GM23248 (cell line): ENCODE measurements around the gene PRAF2. TPM values are rescaled to one million over a fixed set of nuclear protein-coding genes. Genes with fewer than 3 reads are reported as not detected.

ENCODE experiments used
- DNase-seq: peaks from one replicate; pipeline ENCODE4 v3.0.0-alpha.2; 2015
- H2AFZ ChIP-seq: fragments of 200-600 bp; sonication (generic); 2 replicates; pipeline ENCODE4 v1.6.1; 2016; ENCODE audit warnings: antibody characterized with exemption
- H3F3A ChIP-seq: fragments of 200-600 bp; sonication (generic); 2 replicates; pipeline ENCODE4 v1.6.1; 2016; ENCODE audit warnings: mild to moderate bottlenecking, antibody characterized with exemption, mixed run types; ENCODE audit not compliant: insufficient read depth
- H3K27ac ChIP-seq: fragments of 200-600 bp; sonication (generic); 2 replicates; pipeline ENCODE4 v1.5.1; 2016; ENCODE audit warnings: mild to moderate bottlenecking
- H3K27me3 ChIP-seq: fragments of 200-600 bp; sonication (generic); replicated peaks from 2 replicates; pipeline ENCODE4 v1.6.1; 2016; ENCODE audit warnings: mild to moderate bottlenecking; ENCODE audit not compliant: insufficient read depth
- H3K36me3 ChIP-seq: fragments of 200-600 bp; sonication (generic); 2 replicates; pipeline ENCODE4 v1.6.1; 2016; ENCODE audit warnings: low read depth, mild to moderate bottlenecking
- H3K4me1 ChIP-seq: fragments of 200-600 bp; sonication (generic); 2 replicates; pipeline ENCODE4 v1.6.1; 2016; ENCODE audit warnings: mild to moderate bottlenecking; ENCODE audit not compliant: insufficient read depth
- H3K4me2 ChIP-seq: fragments of 200-600 bp; sonication (generic); one replicate; pipeline ENCODE4 v1.6.1; 2016; ENCODE audit warnings: mild to moderate bottlenecking; ENCODE audit not compliant: unreplicated experiment
- H3K4me3 ChIP-seq: fragments of 200-600 bp; sonication (generic); 2 replicates; pipeline ENCODE4 v1.5.1; 2016; ENCODE audit warnings: mild to moderate bottlenecking
- H3K79me2 ChIP-seq: fragments of 200-600 bp; sonication (generic); 2 replicates; pipeline ENCODE4 v1.6.1; 2016; ENCODE audit warnings: mild to moderate bottlenecking; ENCODE audit not compliant: insufficient read depth
- H3K9ac ChIP-seq: fragments of 200-600 bp; sonication (generic); 2 replicates; pipeline ENCODE4 v1.6.1; 2016; ENCODE audit warnings: mild to moderate bottlenecking
- H3K9me2 ChIP-seq: fragments of 200-600 bp; sonication (generic); 2 replicates; pipeline ENCODE4 v1.6.1; 2016; ENCODE audit warnings: mixed run types, mild to moderate bottlenecking, moderate library complexity; ENCODE audit not compliant: insufficient read depth
- H3K9me3 ChIP-seq: fragments of 200-600 bp; sonication (generic); one replicate; pipeline ENCODE4 v1.6.1; 2017; ENCODE audit warnings: low read depth
- H4K20me1 ChIP-seq: fragments of 200-600 bp; sonication (generic); 2 replicates; pipeline ENCODE4 v1.6.0; 2016; ENCODE audit not compliant: insufficient read depth
- EZH2 ChIP-seq: fragments of 200-600 bp; sonication (generic); IDR thresholded peaks from 2 replicates; pipeline ENCODE4 v1.6.1; 2018; ENCODE audit warnings: antibody characterized with exemption, mild to moderate bottlenecking; ENCODE audit not compliant: insufficient read depth, poor library complexity, severe bottlenecking
- EZH2phosphoT487 ChIP-seq: fragments of 200-600 bp; sonication (generic); IDR thresholded peaks from 2 replicates; pipeline ENCODE4 v1.6.1; 2018; ENCODE audit warnings: antibody characterized with exemption, moderate library complexity, mild to moderate bottlenecking, low read depth; ENCODE audit not compliant: insufficient read depth
- WGBS, 2 experiments: methylation state at CpG; one replicate each; pipeline ENCODE4 v1.1.6; 2015 to 2017; ENCODE audit warnings: low lambda C conversion rate in 2 of 2, low coverage in 1 of 2; ENCODE audit errors: missing lambda C conversion rate in 2 of 2; 5-methylcytosine and 5-hydroxymethylcytosine counted together
- in situ Hi-C: fragments of 300-500 bp; cut with MboI; formaldehyde crosslinking; loops from 2 replicates; pipeline ENCODE4 v1.15.0; 2020
- polyA plus RNA-seq: library from polyadenylated mRNA; unstranded; fragments of >200 nt; fragmentation: Nextera tagmentation; extraction: Ambion mirVana; gene quantifications from 2 replicates; pipeline ENCODE4 v1.2.1, GENCODE V29; 2016
- total RNA-seq: library from RNA; depleted of rRNA; stranded (reverse); fragments of >200 nt; shearing (Covaris generic); gene quantifications from 2 replicates; pipeline ENCODE4 v1.2.3, GENCODE V29; 2014

Gene PRAF2
- total and polyA plus RNA-seq, 2 experiments from 2014 or later, result 24.6 to 141 TPM

DNA sequence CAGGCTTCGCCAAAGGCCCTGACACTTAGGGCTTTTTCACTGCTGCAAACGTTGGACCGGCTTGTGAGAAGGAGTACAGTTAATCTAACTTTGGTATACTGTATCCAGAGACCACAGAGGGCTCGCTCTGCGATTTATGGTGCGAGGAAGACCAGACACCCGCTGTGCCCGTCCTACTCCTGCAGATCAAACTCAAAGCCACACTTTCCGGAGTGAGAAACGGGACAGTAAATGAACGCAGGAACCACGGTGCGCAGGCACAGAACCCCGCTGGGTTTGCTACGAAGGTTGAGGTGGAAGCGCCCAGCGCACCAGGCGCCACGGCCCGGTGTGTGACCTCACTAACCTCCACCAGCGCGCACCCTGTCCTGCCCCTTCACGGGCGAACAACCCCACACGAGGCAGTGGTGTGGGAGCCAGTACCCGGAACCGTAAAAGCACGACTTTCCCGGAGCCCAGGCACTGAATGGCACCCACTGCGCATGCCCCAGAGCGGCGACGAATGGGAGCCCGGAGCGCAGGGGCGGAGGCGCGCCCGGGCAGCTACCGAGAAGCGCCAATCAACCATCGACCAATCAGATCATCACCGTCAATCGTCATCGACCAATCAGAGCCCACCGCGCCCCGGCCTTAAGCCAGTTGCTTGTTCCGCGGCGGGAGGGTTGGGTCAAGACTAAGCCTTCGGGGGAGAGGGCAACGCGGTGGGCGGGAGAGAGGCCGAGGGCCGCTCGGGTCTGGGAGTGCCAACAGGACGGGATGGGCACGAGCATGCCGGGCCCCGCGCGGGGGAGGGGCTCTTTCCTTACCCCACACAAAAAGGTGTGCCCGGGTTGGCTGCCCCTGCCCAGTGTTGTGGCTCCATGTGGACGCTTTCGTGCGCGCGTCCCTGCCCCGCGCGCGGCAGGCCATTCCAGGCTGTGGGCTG is 27.2 kb upstream of the PRAF2 start:
- WGBS, 2 experiments, result 1% methylated on average over 32 to 35 of the region's 74 CpGs
- no peaks in the 10 kb centered on the region for H3K79me2 ChIP-seq
- peak overlapping the region; percentile 75 for H3K9ac ChIP-seq
- H3K4me1 ChIP-seq, result no peaks in the 10 kb centered on the region
- H3K9me2 ChIP-seq, result no peaks in the 10 kb centered on the region
- no peaks in the 10 kb centered on the region for H3F3A ChIP-seq
- no peaks in the 10 kb centered on the region for H3K36me3 ChIP-seq
- H3K4me3 ChIP-seq, result peak overlapping the region; percentile 82
- no peak for TF ChIP-seq EZH2phosphoT487
- no peaks in the 10 kb centered on the region for H3K9me3 ChIP-seq
- H3K27ac ChIP-seq, result peak overlapping the region; percentile 39
- DNase-seq, result peak; percentile 93
- peak overlapping the region; percentile 80 for H3K4me2 ChIP-seq
- H2AFZ ChIP-seq, result peak overlapping the region; percentile 92
- H4K20me1 ChIP-seq, result no peaks in the 10 kb centered on the region
- in situ Hi-C loops, result no loop called here
- H3K27me3 ChIP-seq, result no peaks in the 10 kb centered on the region

GRCh38 chrX:49096419-49096818 is 22.6 kb upstream of the PRAF2 start:
- WGBS, 2 experiments, result 96% methylated on average over 3 to 4 of the region's 4 CpGs
- in situ Hi-C loops, result no loop called here
- H3K4me3 ChIP-seq, result no peak overlapping the region
- no peak overlapping the region for H3K4me2 ChIP-seq
- H3K4me1 ChIP-seq, result no peaks in the 10 kb centered on the region
- H3K9me3 ChIP-seq, result no peaks in the 10 kb centered on the region
- no peaks in the 10 kb centered on the region for H3K79me2 ChIP-seq
- H4K20me1 ChIP-seq, result no peaks in the 10 kb centered on the region
- TF ChIP-seq EZH2phosphoT487 (no peak), EZH2 (no peak)
- H3K9me2 ChIP-seq, result no peaks in the 10 kb centered on the region
- no peaks in the 10 kb centered on the region for H3F3A ChIP-seq
- no peaks in the 10 kb centered on the region for H3K36me3 ChIP-seq
- DNase-seq, result no peak
- H3K27ac ChIP-seq, result no peak overlapping the region
- no peaks in the 10 kb centered on the region for H3K27me3 ChIP-seq
- H2AFZ ChIP-seq, result no peak overlapping the region
- no peak overlapping the region for H3K9ac ChIP-seq

DNA sequence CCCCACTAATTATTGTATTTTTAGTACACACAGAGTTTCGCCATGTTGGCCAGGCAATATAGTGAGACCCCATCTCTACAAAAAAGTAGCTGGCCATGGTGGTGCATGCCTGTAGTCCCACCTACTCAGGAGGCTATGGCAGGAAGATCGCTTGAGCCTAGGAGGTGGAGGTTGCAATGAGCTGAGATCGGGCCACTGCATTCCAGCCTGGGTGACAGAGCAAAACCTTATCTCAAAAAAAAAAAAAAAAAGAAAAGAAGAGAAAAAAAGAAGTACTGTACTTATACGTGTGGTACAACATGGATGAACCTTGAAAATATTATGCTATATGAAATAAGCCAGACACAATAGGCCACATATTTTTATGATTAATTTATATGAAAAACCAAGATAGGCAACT is 15.8 kb upstream of the PRAF2 start:
- Histone ChIP-seq H3K4me1 (no peaks in the 10 kb centered on the region), H3K27me3 (no peaks in the 10 kb centered on the region), H4K20me1 (no peaks in the 10 kb centered on the region), H3K9me2 (no peaks in the 10 kb centered on the region), H2AFZ (no peak overlapping the region), H3K4me3 (no peak overlapping the region), H3K27ac (no peak overlapping the region), H3K79me2 (no peaks in the 10 kb centered on the region), H3K9me3 (no peaks in the 10 kb centered on the region), H3F3A (no peaks in the 10 kb centered on the region), H3K36me3 (no peaks in the 10 kb centered on the region), H3K4me2 (no peak overlapping the region), H3K9ac (no peak overlapping the region)
- TF ChIP-seq EZH2 (no peak), EZH2phosphoT487 (no peak)
- WGBS, 2 experiments, result 36 to 75% methylated on average over 2 to 4 of the region's 4 CpGs
- DNase-seq, result no peak
- in situ Hi-C loops, result no loop called here

DNA sequence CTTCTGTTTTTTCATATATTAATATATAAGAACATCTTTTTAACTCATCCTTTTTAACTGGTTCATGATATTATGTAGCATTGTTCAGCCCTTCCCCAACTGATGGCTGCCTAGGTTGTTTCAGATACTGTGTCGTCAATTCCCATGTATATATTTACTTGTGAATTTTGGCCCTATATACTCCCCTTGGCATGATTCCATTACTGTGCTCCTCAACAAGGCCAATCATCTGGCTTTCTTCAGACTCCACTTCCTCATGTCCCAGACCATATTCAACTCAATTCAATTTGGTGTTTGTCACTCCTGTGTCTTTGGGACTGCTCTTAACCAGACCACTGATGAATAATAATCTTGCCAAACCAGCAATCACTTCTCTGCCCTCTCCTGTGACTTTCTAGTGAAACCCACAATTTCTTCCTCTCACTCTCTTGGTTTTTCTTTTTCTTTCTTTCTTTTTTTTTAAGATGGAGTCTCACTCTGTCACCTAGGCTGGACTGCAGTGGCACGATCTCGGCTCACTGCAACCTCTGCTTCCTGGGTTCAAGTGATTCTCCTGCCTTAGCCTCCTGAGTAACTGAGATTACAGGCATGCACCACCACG is 8.6 kb upstream of the PRAF2 start:
- Histone ChIP-seq H3K36me3 (no peaks in the 10 kb centered on the region; the same call in 1 of the 2 replicates), H3F3A (no peaks in the 10 kb centered on the region), H3K79me2 (peaks cover 23% of the 10 kb centered on the region), H3K4me1 (no peaks in the 10 kb centered on the region), H3K4me2 (no peak overlapping the region), H3K9ac (no peak overlapping the region), H3K27ac (no peak overlapping the region), H3K9me3 (no peaks in the 10 kb centered on the region), H2AFZ (no peak overlapping the region), H3K27me3 (no peaks in the 10 kb centered on the region), H3K4me3 (no peak overlapping the region), H3K9me2 (no peaks in the 10 kb centered on the region), H4K20me1 (no peaks in the 10 kb centered on the region)
- in situ Hi-C loops, result no loop called here
- 91 to 99% methylated on average over 1 to 4 of the region's 4 CpGs for WGBS, 2 experiments
- no peak for TF ChIP-seq EZH2
- TF ChIP-seq EZH2phosphoT487, result no peak
- DNase-seq, result no peak
